HepG2 (cell line): ENCODE results near the gene GRP. TPM values are rescaled to one million over a fixed set of nuclear protein-coding genes. Genes with fewer than 3 reads are reported as not detected.

Experiments
- ATAC-seq: fragments of 200-7000 bp; cut with Tn5 transposase; 3 replicates; pipeline ENCODE4 v1.9.1; 2020; ENCODE audit warnings: mild to moderate bottlenecking, moderate library complexity
- BruUV-seq: library from RNA; stranded (reverse); fragments of 400-500 nt; replicated peaks from 2 replicates; lab custom pipeline; 2021; lab: Mats Ljungman, UMichigan
- CTCF ChIA-PET: fragments of 300-600 bp; formaldehyde crosslinking; extraction: SDS; loops from one replicate; lab custom pipeline; 2021; ENCODE audit warnings: low total read pairs, inconsistent platforms, low intra/inter-chr PET ratio; lab: Yijun Ruan, JAX
- POLR2A ChIA-PET: fragments of 350-600 bp; sonication (Branson Sonifier 250); formaldehyde crosslinking; loops from one replicate; lab custom pipeline; 2020; ENCODE audit warnings: antibody characterized with exemption, inconsistent platforms; lab: Yijun Ruan, JAX
- DNase-seq: peaks from one replicate; pipeline ENCODE4 v3.0.0-alpha.2; 2015; ENCODE audit warnings: low spot score
- FAIRE-seq: peaks from 3 replicates; lab custom pipeline; 2011; peaks lifted over from hg19 to GRCh38; lab: Jason Lieb, UNC
- H2AFZ ChIP-seq: one replicate; pipeline ENCODE4 v1.6.1; 2011; ENCODE audit warnings: low read length, inconsistent platforms
- H3K27ac ChIP-seq: fragments of 300-600 bp; 3 replicates; pipeline ENCODE4 v1.8.0; 2011; ENCODE audit warnings: mixed run types, mild to moderate bottlenecking, mixed read lengths, low read length, inconsistent platforms; ENCODE audit not compliant: insufficient read depth; ENCODE audit errors: extremely low read length
- H3K27me3 ChIP-seq, 2 experiments: fragments of 200-600 bp in 1 of 2; 2 replicates in 1 of 2; 3 replicates in 1 of 2; pipeline versions ENCODE4 v1.6.0 to v1.8.0; 2011; ENCODE audit warnings: low read length in 2 of 2, mild to moderate bottlenecking in 2 of 2, moderate library complexity in 2 of 2, inconsistent platforms in 1 of 2; ENCODE audit not compliant: insufficient read depth in 2 of 2, control insufficient read depth in 1 of 2
- H3K36me3 ChIP-seq, 2 experiments: fragments of 200-600 bp in 1 of 2; replicated peaks in 1 of 2; 2 replicates in 1 of 2; 3 replicates in 1 of 2; pipeline versions ENCODE4 v1.5.1 to v1.8.0; 2011; ENCODE audit warnings: low read length in 2 of 2, inconsistent platforms in 1 of 2; ENCODE audit not compliant: insufficient read depth in 2 of 2, control insufficient read depth in 1 of 2
- H3K4me1 ChIP-seq: 2 replicates; pipeline ENCODE4 v1.5.1; 2012; ENCODE audit warnings: low read length, inconsistent platforms; ENCODE audit not compliant: insufficient read depth
- H3K4me2 ChIP-seq: 2 replicates; pipeline ENCODE4 v1.6.0; 2011; ENCODE audit warnings: low read depth, low read length, inconsistent platforms
- H3K4me3 ChIP-seq, 3 experiments: fragments of 200-600 bp in 1 of 3; sonication (generic), shearing (Covaris generic) in 1 of 3; replicated peaks in 1 of 3; 2 replicates each; pipeline ENCODE4 v1.5.1; 2011 to 2016; ENCODE audit warnings: low read length in 3 of 3, inconsistent platforms in 2 of 3, low read depth in 2 of 3, mild to moderate bottlenecking in 2 of 3, control low read depth in 1 of 3, mixed read lengths in 1 of 3; ENCODE audit not compliant: insufficient read depth in 1 of 3
- H3K79me2 ChIP-seq: one replicate; pipeline ENCODE4 v1.6.1; 2011; ENCODE audit warnings: low read length, inconsistent platforms; ENCODE audit not compliant: insufficient read depth
- H3K9ac ChIP-seq: 2 replicates; pipeline ENCODE4 v1.6.0; 2011; ENCODE audit warnings: mild to moderate bottlenecking, low read depth, low read length, inconsistent platforms; ENCODE audit not compliant: insufficient read depth
- H3K9me3 ChIP-seq: 2 replicates; pipeline ENCODE4 v1.5.1; 2012; ENCODE audit warnings: mild to moderate bottlenecking, low read length
- H4K20me1 ChIP-seq: 2 replicates; pipeline ENCODE4 v1.6.0; 2011; ENCODE audit warnings: inconsistent platforms, mild to moderate bottlenecking, low read length, moderate library complexity; ENCODE audit not compliant: insufficient read depth
- GTF2F1 ChIP-seq: fragments of 150-350 bp; IDR thresholded peaks from 2 replicates; pipeline ENCODE4 v1.6.1; 2014; ENCODE audit warnings: low read length
- HIVEP1 ChIP-seq: sonication (generic); formaldehyde crosslinking; IDR thresholded peaks from 2 replicates; pipeline ENCODE4 v1.4.0; 2020; ENCODE audit warnings: mild to moderate bottlenecking, missing genetic modification reagents
- MAF1 ChIP-seq: sonication (generic); formaldehyde crosslinking; IDR thresholded peaks from 2 replicates; pipeline ENCODE4 v1.5.0; 2020; ENCODE audit warnings: missing genetic modification reagents, borderline replicate concordance
- MAFK ChIP-seq, 2 experiments: IDR thresholded peaks in 1 of 2; conservative IDR thresholded peaks in 1 of 2; 2 replicates each; pipeline ENCODE4 v1.6.1; 2011; ENCODE audit warnings: improper control_type of control experiment in 2 of 2, low read length in 2 of 2
- MTA3 ChIP-seq: sonication (generic); formaldehyde crosslinking; IDR thresholded peaks from 2 replicates; pipeline ENCODE4 v1.4.0; 2020; ENCODE audit warnings: missing genetic modification reagents
- NFE2L1 ChIP-seq: sonication (generic); formaldehyde crosslinking; IDR thresholded peaks from 2 replicates; pipeline ENCODE4 v1.4.0; 2020; ENCODE audit warnings: missing genetic modification reagents, mild to moderate bottlenecking, borderline replicate concordance
- POLR2A ChIP-seq, 2 experiments: IDR thresholded peaks; 2 replicates each; pipeline ENCODE4 v1.6.1; 2011; ENCODE audit warnings: low read depth in 2 of 2, low read length in 2 of 2, mild to moderate bottlenecking in 1 of 2, moderate library complexity in 1 of 2; ENCODE audit not compliant: insufficient read depth in 1 of 2
- YY1 ChIP-seq: IDR thresholded peaks from 2 replicates; pipeline ENCODE4 v1.6.1; 2011; ENCODE audit warnings: low read length, low read depth, moderate library complexity, mild to moderate bottlenecking; ENCODE audit not compliant: insufficient read depth, insufficient replicate concordance
- ZNF335 ChIP-seq: sonication (generic); formaldehyde crosslinking; IDR thresholded peaks from 2 replicates; pipeline ENCODE4 v1.4.0; 2020; ENCODE audit warnings: missing genetic modification reagents
- ZNF672 ChIP-seq: sonication (generic); formaldehyde crosslinking; IDR thresholded peaks from 2 replicates; pipeline ENCODE4 v1.8.1; 2022; ENCODE audit warnings: missing genetic modification reagents
- whole genome bisulfite sequencing: methylation state at CpG from one replicate; pipeline ENCODE4 v1.1.6; 2017; ENCODE audit warnings: low lambda C conversion rate; 5-methylcytosine and 5-hydroxymethylcytosine counted together
- in situ Hi-C: cut with HindIII; loops from 2 replicates; pipeline ENCODE4 v1.10.0; 2017; ENCODE audit warnings: low pct_unique_long_range_greater_than_20kb; ENCODE audit not compliant: extremely low pct_ligation_motif_present
- intact Hi-C: fragments of 100-400 bp; cut with micrococcal nuclease; formaldehyde crosslinking; loops from one replicate; pipeline ENCODE4 v1.10.0; 2022; ENCODE audit not compliant: unreplicated experiment
- polyA plus RNA-seq, 8 experiments: library from polyadenylated mRNA; depleted of rRNA in 3 of 8; stranded (reverse) in 7 of 8; unstranded in 1 of 8; fragments of >200 nt; fragmentation: Illumina TruSeq in 4 of 8; extraction: Trizol in 4 of 8; gene quantifications; 2 replicates each; pipeline versions ENCODE4 v1.2.1 to v1.2.3, GENCODE V29; 2011 to 2016; ENCODE audit warnings: low read depth in 4 of 8, missing spikeins in 1 of 8, mixed read lengths in 1 of 8; ENCODE audit not compliant: insufficient read depth in 1 of 8
- total RNA-seq, 5 experiments: library from RNA; depleted of rRNA; stranded (reverse); fragments of >200 nt; fragmentation: Illumina TruSeq; extraction: Trizol; gene quantifications; 2 replicates each; pipeline ENCODE4 v1.2.3, GENCODE V29; 2016; ENCODE audit warnings: low read depth in 1 of 5
- TF ChIP-seq, protein P1 (sequence below): sonication (generic); formaldehyde crosslinking; IDR thresholded peaks from 2 replicates; pipeline ENCODE4 v1.5.0; 2020; ENCODE audit warnings: mild to moderate bottlenecking, missing genetic modification reagents, borderline replicate concordance
- TF ChIP-seq, protein P2 (sequence below): IDR thresholded peaks from 2 replicates; pipeline ENCODE4 v1.6.1; 2016; ENCODE audit warnings: missing compliant biosample characterization, missing genetic modification reagents, borderline replicate concordance
- TF ChIP-seq, protein P3 (sequence below), 2 experiments: fragments of 450-650 bp in 1 of 2; sonication (generic) in 1 of 2; formaldehyde crosslinking; IDR thresholded peaks; 2 replicates each; pipeline versions ENCODE4 v1.5.0 to v1.8.0; 2020 to 2022; ENCODE audit warnings: mild to moderate bottlenecking in 1 of 2, missing genetic modification reagents in 1 of 2

GRP gene
- total and polyA plus RNA-seq, 2 of the 13 experiments (the other 11 are each of a cell fraction or from before 2014, with no cell fraction given): not detected

DNA sequence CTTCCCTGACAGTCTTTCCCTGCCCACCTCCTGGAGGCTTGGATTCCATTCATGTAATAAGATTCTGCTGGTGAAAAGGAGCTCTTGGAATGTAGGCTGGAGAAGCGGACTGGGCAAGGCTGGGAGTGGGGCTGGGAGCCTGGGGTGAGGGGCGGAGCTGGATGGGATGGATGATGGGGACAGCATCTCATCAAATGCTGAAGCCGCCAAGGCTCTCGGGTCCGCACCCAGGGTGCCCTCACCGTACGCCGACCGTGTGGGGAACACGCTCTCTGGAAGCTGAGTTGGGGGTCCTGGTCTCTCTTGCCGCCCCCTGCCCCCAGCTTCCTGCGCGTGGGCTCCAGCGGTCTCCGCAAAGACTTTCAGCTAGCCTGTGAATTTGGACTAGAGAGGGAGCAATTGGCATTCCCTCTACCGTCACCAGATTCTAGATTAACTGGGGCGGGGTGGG lies 44.2 kb downstream of the GRP start (continued):
- TF ChIP-seq, protein P1, sequence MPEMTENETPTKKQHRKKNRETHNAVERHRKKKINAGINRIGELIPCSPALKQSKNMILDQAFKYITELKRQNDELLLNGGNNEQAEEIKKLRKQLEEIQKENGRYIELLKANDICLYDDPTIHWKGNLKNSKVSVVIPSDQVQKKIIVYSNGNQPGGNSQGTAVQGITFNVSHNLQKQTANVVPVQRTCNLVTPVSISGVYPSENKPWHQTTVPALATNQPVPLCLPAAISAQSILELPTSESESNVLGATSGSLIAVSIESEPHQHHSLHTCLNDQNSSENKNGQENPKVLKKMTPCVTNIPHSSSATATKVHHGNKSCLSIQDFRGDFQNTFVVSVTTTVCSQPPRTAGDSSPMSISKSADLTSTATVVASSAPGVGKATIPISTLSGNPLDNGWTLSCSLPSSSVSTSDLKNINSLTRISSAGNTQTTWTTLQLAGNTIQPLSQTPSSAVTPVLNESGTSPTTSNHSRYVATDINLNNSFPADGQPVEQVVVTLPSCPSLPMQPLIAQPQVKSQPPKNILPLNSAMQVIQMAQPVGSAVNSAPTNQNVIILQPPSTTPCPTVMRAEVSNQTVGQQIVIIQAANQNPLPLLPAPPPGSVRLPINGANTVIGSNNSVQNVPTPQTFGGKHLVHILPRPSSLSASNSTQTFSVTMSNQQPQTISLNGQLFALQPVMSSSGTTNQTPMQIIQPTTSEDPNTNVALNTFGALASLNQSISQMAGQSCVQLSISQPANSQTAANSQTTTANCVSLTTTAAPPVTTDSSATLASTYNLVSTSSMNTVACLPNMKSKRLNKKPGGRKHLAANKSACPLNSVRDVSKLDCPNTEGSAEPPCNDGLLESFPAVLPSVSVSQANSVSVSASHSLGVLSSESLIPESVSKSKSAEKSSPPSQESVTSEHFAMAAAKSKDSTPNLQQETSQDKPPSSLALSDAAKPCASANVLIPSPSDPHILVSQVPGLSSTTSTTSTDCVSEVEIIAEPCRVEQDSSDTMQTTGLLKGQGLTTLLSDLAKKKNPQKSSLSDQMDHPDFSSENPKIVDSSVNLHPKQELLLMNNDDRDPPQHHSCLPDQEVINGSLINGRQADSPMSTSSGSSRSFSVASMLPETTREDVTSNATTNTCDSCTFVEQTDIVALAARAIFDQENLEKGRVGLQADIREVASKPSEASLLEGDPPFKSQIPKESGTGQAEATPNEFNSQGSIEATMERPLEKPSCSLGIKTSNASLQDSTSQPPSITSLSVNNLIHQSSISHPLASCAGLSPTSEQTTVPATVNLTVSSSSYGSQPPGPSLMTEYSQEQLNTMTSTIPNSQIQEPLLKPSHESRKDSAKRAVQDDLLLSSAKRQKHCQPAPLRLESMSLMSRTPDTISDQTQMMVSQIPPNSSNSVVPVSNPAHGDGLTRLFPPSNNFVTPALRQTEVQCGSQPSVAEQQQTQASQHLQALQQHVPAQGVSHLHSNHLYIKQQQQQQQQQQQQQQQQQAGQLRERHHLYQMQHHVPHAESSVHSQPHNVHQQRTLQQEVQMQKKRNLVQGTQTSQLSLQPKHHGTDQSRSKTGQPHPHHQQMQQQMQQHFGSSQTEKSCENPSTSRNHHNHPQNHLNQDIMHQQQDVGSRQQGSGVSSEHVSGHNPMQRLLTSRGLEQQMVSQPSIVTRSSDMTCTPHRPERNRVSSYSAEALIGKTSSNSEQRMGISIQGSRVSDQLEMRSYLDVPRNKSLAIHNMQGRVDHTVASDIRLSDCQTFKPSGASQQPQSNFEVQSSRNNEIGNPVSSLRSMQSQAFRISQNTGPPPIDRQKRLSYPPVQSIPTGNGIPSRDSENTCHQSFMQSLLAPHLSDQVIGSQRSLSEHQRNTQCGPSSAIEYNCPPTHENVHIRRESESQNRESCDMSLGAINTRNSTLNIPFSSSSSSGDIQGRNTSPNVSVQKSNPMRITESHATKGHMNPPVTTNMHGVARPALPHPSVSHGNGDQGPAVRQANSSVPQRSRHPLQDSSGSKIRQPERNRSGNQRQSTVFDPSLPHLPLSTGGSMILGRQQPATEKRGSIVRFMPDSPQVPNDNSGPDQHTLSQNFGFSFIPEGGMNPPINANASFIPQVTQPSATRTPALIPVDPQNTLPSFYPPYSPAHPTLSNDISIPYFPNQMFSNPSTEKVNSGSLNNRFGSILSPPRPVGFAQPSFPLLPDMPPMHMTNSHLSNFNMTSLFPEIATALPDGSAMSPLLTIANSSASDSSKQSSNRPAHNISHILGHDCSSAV: no peak
- TF ChIP-seq ZNF335 (CRISPR knock-in tag) (no peak), HIVEP1 (CRISPR knock-in tag) (no peak), GTF2F1 (no peak)

DNA sequence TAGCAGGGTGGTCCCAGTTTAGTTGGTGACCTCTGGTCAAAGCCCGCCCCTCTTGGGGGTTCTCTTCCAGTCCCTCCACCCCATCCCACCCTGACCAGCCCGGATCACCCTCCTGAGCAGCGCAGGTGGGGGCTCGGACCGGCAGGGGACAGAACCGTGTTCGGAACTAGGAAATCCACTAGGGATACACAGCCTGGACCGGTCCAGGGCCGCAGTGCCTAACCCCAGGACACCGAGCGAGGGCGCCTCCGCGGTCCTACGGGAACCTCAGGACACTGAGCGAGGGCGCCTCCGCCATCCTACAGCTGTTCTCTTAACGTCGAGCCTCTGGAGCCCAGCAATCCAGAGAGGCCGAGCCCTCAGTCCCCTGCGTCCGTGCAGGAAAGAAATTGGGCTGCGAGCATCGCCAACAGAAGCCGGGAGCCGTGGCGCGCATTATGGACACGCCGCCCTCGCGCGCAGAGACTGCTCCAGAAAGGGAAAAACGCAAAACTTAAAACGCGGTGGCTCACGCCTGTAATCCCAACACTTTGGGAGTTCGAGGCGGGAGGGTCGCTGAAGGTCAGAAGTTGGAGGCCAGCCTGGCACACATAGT lies 44.8 kb downstream of the GRP start:
- no peak overlapping the region for H3K4me3 ChIP-seq
- no peak for FAIRE-seq
- H3K9ac ChIP-seq: no peak overlapping the region
- no peak for ATAC-seq
- no peaks in the 10 kb centered on the region for H3K79me2 ChIP-seq
- in situ Hi-C loops (loop anchor here (10.0 kb wide), 1 partner anchor 180 kb away; no protein-coding TSS in a partner anchor), intact Hi-C loops (no loop called here)
- BruUV-seq: no TSS peak
- no peak overlapping the region for H3K27ac ChIP-seq
- H3K36me3 ChIP-seq: no peaks in the 10 kb centered on the region
- H3K9me3 ChIP-seq: no peaks in the 10 kb centered on the region
- CTCF ChIA-PET: no interaction called here
- peaks cover 8 to 54% of the 10 kb centered on the region in 2 experiments for H3K27me3 ChIP-seq
- WGBS: 76% methylated on average over 31 of the region's 41 CpGs
- no peaks in the 10 kb centered on the region for H3K4me1 ChIP-seq
- H2AFZ ChIP-seq: no peak overlapping the region
- H4K20me1 ChIP-seq: no peaks in the 10 kb centered on the region
- H3K4me2 ChIP-seq: no peak overlapping the region
- DNase-seq: no peak
- POLR2A ChIA-PET: no interaction called here
- TF ChIP-seq MTA3 (CRISPR knock-in tag): no peak
- TF ChIP-seq YY1: no peak
- no peak for TF ChIP-seq NFE2L1 (CRISPR knock-in tag)
- TF ChIP-seq, protein P2, sequence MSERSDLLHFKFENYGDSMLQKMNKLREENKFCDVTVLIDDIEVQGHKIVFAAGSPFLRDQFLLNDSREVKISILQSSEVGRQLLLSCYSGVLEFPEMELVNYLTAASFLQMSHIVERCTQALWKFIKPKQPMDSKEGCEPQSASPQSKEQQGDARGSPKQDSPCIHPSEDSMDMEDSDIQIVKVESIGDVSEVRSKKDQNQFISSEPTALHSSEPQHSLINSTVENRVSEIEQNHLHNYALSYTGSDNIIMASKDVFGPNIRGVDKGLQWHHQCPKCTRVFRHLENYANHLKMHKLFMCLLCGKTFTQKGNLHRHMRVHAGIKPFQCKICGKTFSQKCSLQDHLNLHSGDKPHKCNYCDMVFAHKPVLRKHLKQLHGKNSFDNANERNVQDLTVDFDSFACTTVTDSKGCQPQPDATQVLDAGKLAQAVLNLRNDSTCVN (CRISPR knock-in tag): no peak
- TF ChIP-seq, protein P3, sequence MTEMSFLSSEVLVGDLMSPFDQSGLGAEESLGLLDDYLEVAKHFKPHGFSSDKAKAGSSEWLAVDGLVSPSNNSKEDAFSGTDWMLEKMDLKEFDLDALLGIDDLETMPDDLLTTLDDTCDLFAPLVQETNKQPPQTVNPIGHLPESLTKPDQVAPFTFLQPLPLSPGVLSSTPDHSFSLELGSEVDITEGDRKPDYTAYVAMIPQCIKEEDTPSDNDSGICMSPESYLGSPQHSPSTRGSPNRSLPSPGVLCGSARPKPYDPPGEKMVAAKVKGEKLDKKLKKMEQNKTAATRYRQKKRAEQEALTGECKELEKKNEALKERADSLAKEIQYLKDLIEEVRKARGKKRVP (CRISPR knock-in tag; IDR thresholded peaks at IDR 0.05): no peak
- no peak for TF ChIP-seq POLR2A (IDR thresholded peaks at IDR 0.05; ENCODE audit: insufficient read depth in 1 of 2, low read depth in 2 of 2, low read length in 2 of 2)
- TF ChIP-seq MAFK (conservative IDR thresholded peaks at IDR 0.05 in 1 of 2, IDR thresholded peaks at IDR 0.05 in 1 of 2; ENCODE audit: low read length in 2 of 2): no peak
- TF ChIP-seq ZNF672 (CRISPR knock-in tag): no peak
- no peak for TF ChIP-seq MAF1 (CRISPR knock-in tag)
